Parathyroid adenoma (tissue), 2 donors: Measurements from ENCODE around the gene ANGPT4.

Experiments used
- H2AFZ ChIP-seq: fragments of 300-600 bp; sonication (generic); one replicate; pipeline ENCODE4 v1.7.0; 2017; ENCODE audit warnings: antibody characterized with exemption, mild to moderate bottlenecking
- H3K27ac ChIP-seq: fragments of 300-600 bp; sonication (generic); one replicate; pipeline ENCODE4 v1.7.0; 2017
- H3K27me3 ChIP-seq: fragments of 300-600 bp; sonication (generic); one replicate; pipeline ENCODE4 v1.7.0; 2017; ENCODE audit warnings: low read length; ENCODE audit not compliant: control insufficient read depth, insufficient read depth
- H3K36me3 ChIP-seq: fragments of 300-600 bp; sonication (generic); one replicate; pipeline ENCODE4 v1.7.0; 2017; ENCODE audit warnings: low read length; ENCODE audit not compliant: control insufficient read depth, insufficient read depth
- H3K4me1 ChIP-seq: fragments of 300-600 bp; sonication (generic); one replicate; pipeline ENCODE4 v1.7.0; 2017; ENCODE audit warnings: control low read depth
- H3K4me2 ChIP-seq: fragments of 300-600 bp; sonication (generic); one replicate; pipeline ENCODE4 v1.7.0; 2017; ENCODE audit warnings: low read length
- H3K4me3 ChIP-seq: fragments of 300-600 bp; sonication (generic); one replicate; pipeline ENCODE4 v1.7.0; 2017; ENCODE audit warnings: low read depth, low read length
- H3K79me2 ChIP-seq: fragments of 300-600 bp; sonication (generic); one replicate; pipeline ENCODE4 v1.7.0; 2017; ENCODE audit warnings: control low read depth
- H3K9ac ChIP-seq: fragments of 300-600 bp; sonication (generic); one replicate; pipeline ENCODE4 v1.7.0; 2017; ENCODE audit warnings: mild to moderate bottlenecking
- H3K9me3 ChIP-seq: fragments of 300-600 bp; sonication (generic); one replicate; pipeline ENCODE4 v1.7.0; 2017; ENCODE audit warnings: low read length; ENCODE audit not compliant: control insufficient read depth
- CTCF ChIP-seq: fragments of 300-600 bp; sonication (generic); IDR thresholded peaks from one replicate; pipeline ENCODE4 v1.7.0; 2017; ENCODE audit warnings: antibody characterized with exemption, mild to moderate bottlenecking
- donor health status: primary hyperparathyroidism.

Gene ANGPT4

GRCh38 chr20:911882-912600, 4.1 kb downstream of the ANGPT4 start:
- no peak for TF ChIP-seq CTCF
- Histone ChIP-seq H3K9ac (no peak overlapping the region), H2AFZ (no peak overlapping the region), H3K9me3 (no peaks in the 10 kb centered on the region), H3K4me2 (no peak overlapping the region), H3K27me3 (no peaks in the 10 kb centered on the region), H3K27ac (no peak overlapping the region), H3K79me2 (no peaks in the 10 kb centered on the region), H3K4me1 (no peaks in the 10 kb centered on the region), H3K36me3 (no peaks in the 10 kb centered on the region), H3K4me3 (no peak overlapping the region)

GRCh38 chr20:910870-911770, 5.0 kb downstream of the ANGPT4 start:
- H3K36me3 ChIP-seq, result no peaks in the 10 kb centered on the region
- H3K4me1 ChIP-seq, result no peaks in the 10 kb centered on the region
- no peaks in the 10 kb centered on the region for H3K9me3 ChIP-seq
- no peak overlapping the region for H3K4me3 ChIP-seq
- no peak for TF ChIP-seq CTCF
- H3K27ac ChIP-seq, result no peak overlapping the region
- no peak overlapping the region for H3K4me2 ChIP-seq
- no peaks in the 10 kb centered on the region for H3K79me2 ChIP-seq
- no peak overlapping the region for H2AFZ ChIP-seq
- H3K27me3 ChIP-seq, result no peaks in the 10 kb centered on the region
- H3K9ac ChIP-seq, result no peak overlapping the region

DNA sequence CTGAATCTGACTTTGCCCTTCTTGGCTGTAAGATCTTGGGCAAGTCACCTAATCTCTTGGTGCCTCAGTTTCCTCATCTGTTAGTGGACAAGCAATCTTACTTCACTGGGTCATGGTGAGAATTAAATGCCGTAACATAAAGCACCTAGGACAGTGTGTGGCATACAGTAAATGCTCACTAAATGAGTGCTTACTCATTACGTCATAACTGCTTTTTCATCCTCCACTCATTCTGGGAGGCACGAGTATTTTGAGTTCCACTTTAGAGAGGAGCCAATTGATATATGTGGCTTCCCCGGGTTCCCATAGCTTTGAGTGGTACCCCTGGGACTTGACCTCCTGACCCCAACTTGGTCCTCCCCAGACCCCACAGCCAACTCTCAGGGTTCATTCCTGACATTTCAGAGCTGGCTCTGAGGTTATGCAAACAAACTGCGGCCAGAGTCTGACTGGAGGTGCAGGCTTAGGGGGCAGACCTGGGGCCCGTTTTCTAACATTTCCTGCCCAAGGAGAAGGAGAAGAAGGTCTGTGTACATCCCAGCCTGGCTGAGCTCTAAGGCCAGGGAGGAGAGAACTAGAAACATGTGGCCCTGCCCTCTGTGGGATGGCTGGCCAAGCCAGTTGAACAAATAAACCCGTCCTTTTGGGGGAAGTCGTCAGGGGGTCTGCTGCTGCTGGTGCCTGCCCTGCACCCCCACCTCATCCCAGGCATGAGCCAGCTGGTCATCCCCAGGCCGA, 5.8 kb downstream of the ANGPT4 start:
- Histone ChIP-seq H3K9me3 (no peaks in the 10 kb centered on the region), H3K36me3 (no peaks in the 10 kb centered on the region), H3K27ac (no peak overlapping the region), H3K4me2 (no peak overlapping the region), H3K27me3 (no peaks in the 10 kb centered on the region), H3K79me2 (no peaks in the 10 kb centered on the region), H2AFZ (no peak overlapping the region), H3K9ac (no peak overlapping the region), H3K4me1 (no peaks in the 10 kb centered on the region), H3K4me3 (no peak overlapping the region)
- TF ChIP-seq CTCF, result no peak

DNA sequence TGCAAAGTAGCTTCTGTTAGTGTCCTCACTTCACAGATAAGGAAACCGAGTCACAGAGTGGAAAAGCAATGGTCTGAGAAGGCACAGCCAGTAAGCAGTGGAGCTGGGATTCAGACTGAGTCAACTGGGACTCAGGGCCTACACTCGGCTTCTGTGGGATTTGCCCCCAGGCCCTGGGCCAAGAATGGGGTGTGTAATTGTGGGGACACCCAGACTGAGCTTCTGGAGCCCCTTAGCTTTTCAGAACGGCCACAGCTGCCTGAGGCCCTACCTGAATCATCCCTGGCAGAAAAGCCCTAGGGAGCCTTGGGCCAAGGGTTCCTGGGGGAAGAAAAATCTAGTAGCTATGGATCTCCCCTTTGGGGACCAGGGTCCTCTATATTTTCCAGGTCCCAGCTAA, 6.5 kb downstream of the ANGPT4 start:
- Histone ChIP-seq H3K4me1 (no peaks in the 10 kb centered on the region), H3K9me3 (no peaks in the 10 kb centered on the region), H3K27ac (no peak overlapping the region)

More for the DNA sequence above, 6.5 kb downstream of the ANGPT4 start:
- Histone ChIP-seq H3K4me3 (no peak overlapping the region), H3K27me3 (no peaks in the 10 kb centered on the region), H2AFZ (no peak overlapping the region), H3K79me2 (no peaks in the 10 kb centered on the region), H3K9ac (no peak overlapping the region), H3K4me2 (no peak overlapping the region), H3K36me3 (no peaks in the 10 kb centered on the region)
- TF ChIP-seq CTCF, result no peak
